Stomach (tissue), 9 donors: ENCODE measurements around the gene SYNJ2BP. TPM values are rescaled to one million over a fixed set of nuclear protein-coding genes. Genes with fewer than 3 reads are reported as not detected.
"Not testable (repeated sequence)": the region's sequence is repeated elsewhere in the genome, so short reads cannot be mapped to it uniquely, and the experiment has no call there.

Source experiments
- DNase-seq, 2 donors: peaks; one replicate each; pipeline versions ENCODE4 v3.0.0 to v3.0.0-alpha.2; 2013 to 2019
- H3K27ac ChIP-seq, 5 donors: fragments of 200-600 bp in 4 of 5; sonication (generic) in 4 of 5; one replicate each; pipeline ENCODE4 v1.5.1; 2013 to 2019; ENCODE audit warnings: mild to moderate bottlenecking in 1 of 5, moderate library complexity in 1 of 5
- H3K27me3 ChIP-seq, 3 donors: fragments of 200-600 bp; sonication (generic); one replicate each; pipeline ENCODE4 v1.5.1; 2017 to 2019; ENCODE audit warnings: mixed run types in 1 of 3
- H3K36me3 ChIP-seq, 4 donors: fragments of 200-600 bp; sonication (generic); 1 replicate in 3 of 4; 2 replicates in 1 of 4; pipeline ENCODE4 v1.5.1; 2016 to 2019
- H3K4me1 ChIP-seq, 4 donors: fragments of 200-600 bp; sonication (generic); one replicate each; pipeline ENCODE4 v1.5.1; 2016 to 2019
- H3K4me3 ChIP-seq, 4 donors: fragments of 200-600 bp; sonication (generic) in 3 of 4; one replicate each; pipeline ENCODE4 v1.5.1; 2016 to 2019; ENCODE audit warnings: mild to moderate bottlenecking in 1 of 4
- H3K9me3 ChIP-seq, 4 donors: fragments of 200-600 bp; sonication (generic); one replicate each; pipeline ENCODE4 v1.5.1; 2016 to 2019
- EP300 ChIP-seq: sonication (generic); formaldehyde crosslinking; IDR thresholded peaks from one replicate; pipeline ENCODE4 v1.6.1; 2017; ENCODE audit warnings: antibody characterized with exemption
- POLR2A ChIP-seq, 4 donors: fragments of 450-650 bp; IDR thresholded peaks; one replicate each; pipeline ENCODE4 v1.6.1; 2016; ENCODE audit warnings: antibody characterized with exemption in 4 of 4, control low read depth in 2 of 4, mild to moderate bottlenecking in 1 of 4, moderate library complexity in 1 of 4
- POLR2AphosphoS5 ChIP-seq, 3 donors: sonication (generic); formaldehyde crosslinking; IDR thresholded peaks; one replicate each; pipeline ENCODE4 v1.6.1; 2016; ENCODE audit warnings: antibody characterized with exemption in 3 of 3
- WGBS, 5 donors: extraction: QIAGEN DNeasy Blood & Tissue Kit in 3 of 5; methylation state at CpG; one replicate each; pipeline versions ENCODE4 v1.1.5 to v1.1.7; 2013 to 2018; 5-methylcytosine and 5-hydroxymethylcytosine counted together
- intact Hi-C: fragments of 100-400 bp; cut with DNase I; formaldehyde crosslinking; loops from one replicate; pipeline ENCODE4 v1.15.1; 2023; ENCODE audit warnings: low total_unique reads
- polyA plus RNA-seq, 3 donors: library from polyadenylated mRNA; stranded (reverse); fragments of 200-250 nt; gene quantifications; one replicate each; pipeline ENCODE4 v1.2.3, GENCODE V29; 2013
- total RNA-seq, 5 donors: library from RNA; depleted of rRNA; stranded (reverse); fragments of >200 nt; gene quantifications; one replicate each; pipeline versions ENCODE4 v1.1.0 to v1.2.3, GENCODE V29; 2014 to 2016
- TF ChIP-seq, protein P1 (sequence below), 7 experiments: fragments of 450-650 bp in 4 of 7; fragments of 200-600 bp in 3 of 7; sonication (generic) in 3 of 7; IDR thresholded peaks; one replicate each; pipeline ENCODE4 v1.5.1; 2016 to 2019; ENCODE audit warnings: antibody characterized with exemption in 7 of 7, control low read depth in 2 of 7, mild to moderate bottlenecking in 1 of 7
- donor health status: healthy with polysubstance abuse.
- donor health status: Bipolar disorder and iron deficiency.
- donor health status: healthy.

SYNJ2BP gene
- total and polyA plus RNA-seq, 8 donors = 10.2 to 44.6 (median 19.8) TPM

- TF ChIP-seq EP300 = no peak
- no peak for TF ChIP-seq POLR2AphosphoS5 (IDR thresholded peaks at IDR 0.05)
- TF ChIP-seq POLR2A (IDR thresholded peaks at IDR 0.05) = no peak
- TF ChIP-seq, protein P1, sequence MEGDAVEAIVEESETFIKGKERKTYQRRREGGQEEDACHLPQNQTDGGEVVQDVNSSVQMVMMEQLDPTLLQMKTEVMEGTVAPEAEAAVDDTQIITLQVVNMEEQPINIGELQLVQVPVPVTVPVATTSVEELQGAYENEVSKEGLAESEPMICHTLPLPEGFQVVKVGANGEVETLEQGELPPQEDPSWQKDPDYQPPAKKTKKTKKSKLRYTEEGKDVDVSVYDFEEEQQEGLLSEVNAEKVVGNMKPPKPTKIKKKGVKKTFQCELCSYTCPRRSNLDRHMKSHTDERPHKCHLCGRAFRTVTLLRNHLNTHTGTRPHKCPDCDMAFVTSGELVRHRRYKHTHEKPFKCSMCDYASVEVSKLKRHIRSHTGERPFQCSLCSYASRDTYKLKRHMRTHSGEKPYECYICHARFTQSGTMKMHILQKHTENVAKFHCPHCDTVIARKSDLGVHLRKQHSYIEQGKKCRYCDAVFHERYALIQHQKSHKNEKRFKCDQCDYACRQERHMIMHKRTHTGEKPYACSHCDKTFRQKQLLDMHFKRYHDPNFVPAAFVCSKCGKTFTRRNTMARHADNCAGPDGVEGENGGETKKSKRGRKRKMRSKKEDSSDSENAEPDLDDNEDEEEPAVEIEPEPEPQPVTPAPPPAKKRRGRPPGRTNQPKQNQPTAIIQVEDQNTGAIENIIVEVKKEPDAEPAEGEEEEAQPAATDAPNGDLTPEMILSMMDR (IDR thresholded peaks at IDR 0.05) = no peak
- no peak overlapping the region for H3K27ac ChIP-seq
Observed at GRCh38 chr14:70448633-70449340, 31.9 kb upstream of the SYNJ2BP start.

GRCh38 chr14:70442750-70443149, 25.9 kb upstream of the SYNJ2BP start:
- Histone ChIP-seq H3K9me3 (peaks cover 20 to 71% (median 37%) of the 10 kb centered on the region in 4 donors), H3K4me3 (no peak overlapping the region), H3K4me1 (no peaks in the 10 kb centered on the region), H3K36me3 (peaks cover 0 to 15% (median 0%) of the 10 kb centered on the region in 4 donors), H3K27ac (no peak overlapping the region), H3K27me3 (no peaks in the 10 kb centered on the region)
- WGBS, 5 donors = 86 to 93% (median 91%) methylated on average over 4 of the region's 4 CpGs
- intact Hi-C loops = no loop called here
- TF ChIP-seq POLR2AphosphoS5 (IDR thresholded peaks at IDR 0.05) (no peak), POLR2A (IDR thresholded peaks at IDR 0.05) (no peak), EP300 (no peak)
- TF ChIP-seq, protein P1 (IDR thresholded peaks at IDR 0.05) = no peak
- no peak for DNase-seq

More at GRCh38 chr14:70448633-70449340, 31.9 kb upstream of the SYNJ2BP start:
- Histone ChIP-seq H3K9me3 (peaks cover 0 to 23% (median 8%) of the 10 kb centered on the region in 4 donors), H3K4me3 (no peak overlapping the region), H3K36me3 (no peaks in the 10 kb centered on the region), H3K4me1 (no peaks in the 10 kb centered on the region), H3K27me3 (no peaks in the 10 kb centered on the region)
- peak in 1 of 2 donors; percentile 21 for DNase-seq
- intact Hi-C loops = no loop called here
- WGBS, 5 donors = 70 to 78% (median 75%) methylated on average over 4 of the region's 4 CpGs

DNA sequence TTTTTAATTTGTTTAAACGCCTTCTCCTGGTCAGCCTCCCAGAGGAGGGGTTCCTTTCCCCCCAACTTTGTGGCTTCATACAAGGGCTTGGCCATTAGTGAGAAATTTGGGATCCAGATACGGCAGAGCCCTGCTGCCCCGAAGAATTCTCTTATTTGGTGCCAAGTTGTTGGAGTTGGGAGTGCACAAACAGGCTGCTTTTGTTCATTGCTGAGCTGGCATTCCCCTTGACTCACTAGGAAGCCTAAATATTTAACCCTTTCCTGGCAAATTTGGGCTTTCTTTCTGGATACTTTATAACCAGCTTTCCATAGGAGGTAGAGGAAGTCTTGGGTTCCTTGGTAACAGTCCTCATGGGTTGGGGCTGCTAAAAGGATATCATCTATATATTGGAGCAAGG, 24.8 kb upstream of the SYNJ2BP start:
- intact Hi-C loops = no loop called here
- no peak overlapping the region for H3K27ac ChIP-seq
- H3K4me1 ChIP-seq = no peaks in the 10 kb centered on the region
- H3K9me3 ChIP-seq = peaks cover 26 to 82% (median 48%) of the 10 kb centered on the region in 4 donors
- no peaks in the 10 kb centered on the region for H3K27me3 ChIP-seq
- 53 to 70% (median 65%) methylated on average over 3 of the region's 3 CpGs for WGBS, 5 donors
- TF ChIP-seq POLR2A (IDR thresholded peaks at IDR 0.05) = no peak
- TF ChIP-seq EP300 = no peak
- TF ChIP-seq, protein P1 (IDR thresholded peaks at IDR 0.05) = no peak
- TF ChIP-seq POLR2AphosphoS5 (IDR thresholded peaks at IDR 0.05) = no peak
- H3K36me3 ChIP-seq = peaks cover 0 to 15% (median 0%) of the 10 kb centered on the region in 4 donors
- DNase-seq = no peak
- no peak overlapping the region for H3K4me3 ChIP-seq

DNA sequence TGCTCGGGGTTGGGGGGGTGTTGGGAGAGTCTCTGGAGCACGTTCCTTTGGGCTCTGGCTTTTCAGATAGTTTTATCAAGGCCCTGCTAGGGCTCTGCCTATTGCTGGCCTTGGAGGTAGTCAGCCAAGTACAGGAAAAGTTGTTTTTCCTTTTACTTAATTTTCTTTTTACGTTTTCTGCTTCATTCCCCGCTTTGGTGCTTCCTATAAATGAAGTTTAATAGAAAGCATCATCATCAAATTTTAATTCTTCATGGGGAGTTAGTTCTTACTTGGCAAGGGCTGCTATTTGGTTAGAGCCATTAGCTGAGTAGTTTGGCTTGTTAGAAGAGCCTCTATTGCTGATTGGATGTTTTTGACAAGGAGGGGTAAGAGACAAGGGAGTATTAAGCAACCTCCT, 20.0 kb upstream of the SYNJ2BP start:
- TF ChIP-seq EP300 (no peak), POLR2AphosphoS5 (IDR thresholded peaks at IDR 0.05) (no peak), POLR2A (IDR thresholded peaks at IDR 0.05) (no peak)
- TF ChIP-seq, protein P1 (IDR thresholded peaks at IDR 0.05) = no peak
- Histone ChIP-seq H3K4me3 (no peak overlapping the region), H3K27me3 (no peaks in the 10 kb centered on the region), H3K4me1 (no peaks in the 10 kb centered on the region), H3K9me3 (peaks cover 13 to 78% (median 42%) of the 10 kb centered on the region in 4 donors), H3K36me3 (no peaks in the 10 kb centered on the region), H3K27ac (no peak overlapping the region)
- 26 to 36% (median 28%) methylated on average over 4 of the region's 4 CpGs for WGBS, 5 donors
- intact Hi-C loops = no loop called here
- DNase-seq = no peak

DNA sequence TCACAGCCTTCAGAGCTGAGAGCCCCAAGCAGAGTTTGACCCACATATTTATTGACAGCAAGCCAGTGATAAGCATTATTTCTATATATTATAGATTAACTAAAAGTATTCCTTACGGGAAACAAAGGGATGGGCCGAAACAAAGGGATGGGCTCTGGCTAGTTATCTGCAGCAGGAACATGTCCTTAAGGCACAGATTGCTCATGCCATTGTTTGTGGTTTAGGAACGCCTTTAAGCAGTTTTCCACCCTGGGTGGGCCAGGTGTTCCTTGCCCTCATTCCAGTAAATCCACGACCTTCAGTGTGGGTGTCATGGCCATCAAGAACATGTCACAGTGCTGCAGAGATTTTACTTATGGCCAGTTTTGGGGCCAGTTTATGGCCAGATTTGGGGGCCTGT, 9.7 kb upstream of the SYNJ2BP start:
- WGBS, 5 donors = 63 to 81% (median 74%) methylated on average over 4 of the region's 4 CpGs
- intact Hi-C loops = not testable (repeated sequence)

More for the DNA sequence above, 9.7 kb upstream of the SYNJ2BP start:
- not testable (repeated sequence) for H3K36me3 ChIP-seq, H3K27me3 ChIP-seq, H3K27ac ChIP-seq, H3K4me1 ChIP-seq, DNase-seq, H3K4me3 ChIP-seq
- H3K9me3 ChIP-seq = peaks cover 0 to 28% (median 10%) of the 10 kb centered on the region in 4 donors
